NCI-H146 (cell line): Measurements from ENCODE around the gene COX14.
A peak's percentile ranks its signal among the peaks of the same experiment; 100 is the strongest.
"Not testable (repeated sequence)": the region's sequence is repeated elsewhere in the genome, so short reads cannot be mapped to it uniquely, and the experiment has no call there.

Experiments
- DNase-seq: peaks from one replicate; lab custom pipeline; 2025; lab: John Stamatoyannopoulos, UW

COX14 gene

DNA sequence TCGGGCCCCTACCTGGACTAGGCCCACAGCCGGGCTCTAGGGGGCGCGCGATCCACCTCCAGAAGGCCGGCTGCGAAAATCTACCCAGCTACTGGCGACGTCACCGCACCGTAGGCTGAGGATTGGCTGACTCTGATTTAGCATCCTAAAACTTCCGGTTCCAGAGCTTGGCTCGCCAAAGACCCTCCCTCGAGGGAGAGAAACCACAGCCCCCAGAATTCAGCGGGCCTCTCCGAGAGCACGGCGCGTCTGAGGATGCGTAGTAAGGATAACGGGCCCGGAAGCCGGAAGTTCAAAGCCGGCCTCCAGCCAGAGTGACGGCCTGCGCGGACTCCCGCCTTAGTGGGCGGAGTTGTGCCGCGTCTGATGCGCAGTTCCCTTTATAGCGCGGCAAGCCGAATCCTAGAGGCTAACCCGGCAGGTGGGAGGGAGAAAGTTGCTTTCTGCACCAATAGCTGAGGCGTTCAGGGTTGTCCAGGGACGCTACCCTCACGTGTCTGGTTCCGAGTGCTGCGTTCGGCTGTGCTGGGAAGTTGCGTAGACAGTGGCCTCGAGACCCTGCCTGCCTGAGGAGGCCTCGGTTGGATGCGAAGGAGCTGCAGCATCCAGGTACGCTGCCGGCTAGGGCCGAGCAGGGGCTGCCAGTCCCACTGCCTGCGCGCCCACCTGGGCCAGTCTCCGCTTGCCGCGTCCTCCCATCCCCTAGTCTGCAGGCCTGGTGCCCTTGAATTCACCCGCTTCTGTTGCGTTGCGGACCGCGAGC lies at the start of gene COX14:
Gene COX14, plus strand, starts transcription at position 544 of the 763 bp plus-strand sequence. CDS start 7,808 bp downstream, outside the sequence.
- peak; percentile 100 for DNase-seq

DNA sequence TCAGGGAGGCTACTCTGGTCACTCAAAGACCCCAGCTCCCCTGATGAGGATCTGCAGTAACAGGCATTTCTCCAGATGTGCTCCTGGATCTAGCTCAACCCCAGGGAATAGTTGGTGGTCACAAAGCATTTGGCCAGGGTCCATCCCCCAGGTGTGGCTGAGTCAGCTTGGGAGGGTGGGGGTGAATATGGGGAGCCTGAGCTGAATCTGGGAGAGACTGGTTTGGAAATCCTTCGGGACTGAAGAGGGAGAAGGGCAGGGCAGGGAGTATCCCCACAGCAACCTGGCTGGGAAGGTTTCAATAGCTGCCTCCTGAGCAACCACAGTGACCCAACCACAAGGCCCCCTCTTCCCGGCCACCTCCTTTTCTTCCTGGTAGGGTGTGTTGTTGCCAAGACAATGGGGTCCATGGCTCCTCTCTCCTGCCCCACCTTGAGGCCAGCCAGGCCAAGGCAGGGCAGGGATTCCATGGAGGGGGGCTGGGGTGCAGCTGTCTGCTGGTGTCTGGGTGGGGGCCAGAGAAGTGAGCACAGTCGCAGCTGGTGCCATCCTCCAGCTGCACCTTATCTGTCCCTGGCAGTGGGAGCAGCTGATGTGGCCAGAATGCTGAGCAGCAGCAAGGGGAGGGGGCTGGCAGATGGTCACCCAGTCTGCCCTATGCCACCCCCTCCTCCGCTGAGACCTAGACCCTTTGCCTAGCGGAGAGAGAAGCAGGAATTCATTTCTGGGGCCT lies 49.1 kb upstream of the COX14 start:
- peak; percentile 18 for DNase-seq

DNA sequence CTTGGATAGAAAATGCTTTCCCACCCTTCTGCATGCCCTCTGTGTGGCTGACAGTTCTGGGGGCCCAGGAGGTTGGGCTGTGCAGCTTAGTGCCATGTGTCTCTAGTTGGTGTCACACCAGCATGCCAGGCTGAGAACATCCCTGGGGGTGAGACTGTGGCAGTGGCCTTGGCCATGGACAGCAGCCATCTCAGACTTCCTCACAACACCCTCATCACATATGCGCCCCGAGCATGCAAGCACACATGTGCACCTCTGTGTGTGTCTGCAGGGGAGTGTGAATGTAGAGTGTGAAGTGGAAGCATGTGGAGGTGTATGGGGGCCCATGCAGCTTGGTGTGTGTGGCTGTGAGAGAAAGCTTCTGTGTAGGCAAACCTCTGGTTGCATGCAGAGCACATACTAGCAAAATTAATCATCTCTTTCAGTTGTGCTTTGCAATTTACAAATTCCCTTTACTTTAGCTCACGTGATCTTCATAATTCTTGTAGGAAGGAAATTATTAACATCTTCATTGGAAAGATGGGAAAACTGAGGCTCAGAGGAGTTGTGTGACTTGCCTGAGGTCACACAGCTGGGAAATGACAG lies 46.2 kb upstream of the COX14 start:
- DNase-seq, result no peak

DNA sequence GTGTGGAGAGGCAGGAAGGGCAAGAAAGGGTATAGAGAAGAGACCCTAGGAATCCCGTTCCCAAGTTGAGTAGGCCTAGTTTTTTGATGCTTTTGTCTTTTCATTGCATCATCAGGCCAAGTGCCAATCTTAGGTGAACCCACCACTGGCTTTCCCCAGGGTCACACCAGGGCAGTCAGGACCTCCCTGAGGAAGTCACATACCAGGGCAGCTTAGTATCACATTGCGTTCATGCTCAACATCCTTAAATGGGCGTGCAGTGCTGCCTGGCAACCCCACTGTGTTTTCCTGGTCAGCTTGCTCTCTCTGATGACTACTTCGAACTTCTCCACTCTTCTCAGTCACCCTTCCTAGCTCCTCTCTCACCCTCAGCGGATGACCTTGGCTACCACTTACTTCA lies 45.6 kb upstream of the COX14 start:
- no peak for DNase-seq

GRCh38 chr12:50069069-50069468 lies 43.0 kb upstream of the COX14 start:
- no peak for DNase-seq

DNA sequence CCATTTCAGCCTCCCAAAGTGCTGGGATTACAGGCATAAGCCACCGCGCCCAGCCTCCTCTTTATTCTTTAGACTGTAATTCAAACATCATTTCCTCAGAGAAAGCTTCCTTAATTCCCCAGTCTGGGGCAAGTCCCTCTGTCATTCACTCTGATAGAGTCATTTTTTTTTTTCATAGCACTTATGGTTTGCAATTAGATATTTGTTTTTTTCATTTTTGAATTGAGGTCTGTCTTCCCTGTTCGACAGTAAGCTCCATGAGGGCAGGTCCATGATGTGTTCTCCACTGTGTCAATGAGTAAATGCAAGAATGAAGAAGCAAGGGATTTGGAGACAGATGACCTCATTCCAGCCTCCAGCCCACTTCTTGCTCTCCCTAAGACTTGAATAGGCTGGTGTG lies 42.5 kb upstream of the COX14 start:
- DNase-seq, result no peak

- peak; percentile 73 for DNase-seq
These were observed 41.5 kb upstream of the COX14 start for GRCh38 chr12:50070314-50071060.

GRCh38 chr12:50072198-50072907 lies 39.7 kb upstream of the COX14 start:
- no peak for DNase-seq

- DNase-seq, result no peak
These were observed 38.8 kb upstream of the COX14 start for GRCh38 chr12:50073206-50073605.

DNA sequence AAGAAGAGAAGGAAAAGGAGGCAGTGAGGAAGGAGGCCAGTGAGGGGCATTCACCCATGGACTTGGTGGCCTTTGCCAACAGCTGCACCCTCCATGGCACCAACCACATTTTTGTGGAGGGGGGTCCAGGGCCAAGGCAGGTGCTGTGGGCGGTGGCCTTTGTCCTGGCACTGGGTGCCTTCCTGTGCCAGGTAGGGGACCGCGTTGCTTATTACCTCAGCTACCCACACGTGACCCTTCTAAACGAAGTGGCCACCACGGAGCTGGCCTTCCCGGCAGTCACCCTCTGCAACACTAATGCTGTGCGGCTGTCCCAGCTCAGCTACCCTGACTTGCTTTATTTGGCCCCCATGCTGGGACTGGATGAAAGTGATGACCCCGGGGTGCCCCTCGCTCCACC lies 38.3 kb upstream of the COX14 start:
- DNase-seq, result no peak

GRCh38 chr12:50074936-50075807 lies 36.9 kb upstream of the COX14 start:
- DNase-seq, result peak; percentile 84

- DNase-seq, result no peak
These were observed 36.2 kb upstream of the COX14 start for GRCh38 chr12:50075808-50076170.

GRCh38 chr12:50077099-50077498 lies 34.9 kb upstream of the COX14 start:
- DNase-seq, result no peak

DNA sequence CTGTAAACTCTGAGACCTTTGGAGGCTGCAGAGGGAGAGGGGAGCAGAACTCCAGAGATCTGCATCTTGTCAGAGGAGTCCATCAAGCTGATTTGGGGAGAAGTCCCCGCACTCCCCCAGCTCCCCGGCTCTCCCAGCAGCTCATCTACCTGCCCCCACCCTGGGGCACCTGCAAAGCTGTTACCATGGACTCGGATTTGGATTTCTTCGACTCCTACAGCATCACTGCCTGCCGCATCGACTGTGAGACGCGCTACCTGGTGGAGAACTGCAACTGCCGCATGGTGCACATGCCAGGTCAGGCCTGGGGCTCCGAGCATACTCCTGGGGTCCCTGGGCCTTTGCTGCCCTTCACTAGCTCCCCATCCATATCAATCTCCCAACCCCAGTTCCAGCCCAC lies 33.8 kb upstream of the COX14 start:
- no peak for DNase-seq

GRCh38 chr12:50079771-50080170 lies 32.3 kb upstream of the COX14 start:
- DNase-seq, result no peak

GRCh38 chr12:50081096-50081808 lies 30.8 kb upstream of the COX14 start:
- DNase-seq, result no peak

DNA sequence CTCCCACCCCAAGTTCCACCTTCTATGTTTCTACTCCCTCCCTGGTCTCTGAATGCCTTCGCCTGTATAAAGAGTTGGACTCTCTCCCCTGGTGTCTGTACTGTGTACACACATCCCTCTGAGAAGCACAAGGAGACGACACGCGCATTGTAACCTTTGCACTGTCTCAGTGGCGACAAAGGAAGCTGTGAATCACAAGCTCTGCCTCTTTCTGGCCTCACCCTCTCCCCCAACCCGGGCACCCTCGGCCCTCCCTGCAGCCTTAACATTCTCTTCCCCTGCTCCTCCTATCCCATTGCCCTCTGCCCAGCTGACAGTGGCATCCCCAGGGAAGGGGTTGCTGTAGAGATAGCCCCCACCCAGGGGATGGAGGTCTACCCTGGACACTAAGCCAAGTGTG lies 29.4 kb upstream of the COX14 start:
- DNase-seq, result peak; percentile 45

- DNase-seq, result no peak
These were observed 28.7 kb upstream of the COX14 start for GRCh38 chr12:50083301-50083700.

DNA sequence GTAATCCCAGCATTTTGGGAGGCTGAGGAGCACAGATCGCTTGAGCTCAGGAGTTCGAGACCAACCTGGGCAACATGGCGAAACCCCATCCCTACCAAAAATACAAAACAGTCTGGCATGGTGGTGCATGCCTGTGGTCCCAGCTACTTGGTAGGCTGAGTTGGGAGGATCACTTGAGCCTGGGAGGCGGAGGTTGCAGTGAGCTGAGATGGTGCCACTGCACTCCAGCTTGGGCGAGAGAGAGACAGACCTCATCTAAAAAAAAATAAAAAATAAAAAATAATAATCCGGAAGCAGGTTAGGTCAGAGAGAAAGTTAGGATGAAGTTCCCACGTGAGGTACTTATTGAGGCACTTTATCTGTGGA lies 27.6 kb upstream of the COX14 start:
- not testable (repeated sequence) for DNase-seq
